HG02798 (cell line): ENCODE data around the gene ERFE.

Experiments
- ATAC-seq: cut with Tn5 transposase; IDR thresholded peaks from one replicate; pipeline ENCODE4 v1.9.1; 2021; ENCODE audit warnings: mild to moderate bottlenecking; ENCODE audit not compliant: unreplicated experiment, poor library complexity

The ERFE gene

GRCh38 chr2:238125127-238125885 is 33.5 kb upstream of the ERFE start:
- ATAC-seq, result no peak

- ATAC-seq, result no peak
Measured at GRCh38 chr2:238126338-238126737, 32.4 kb upstream of the ERFE start.

- ATAC-seq, result no peak
Measured at GRCh38 chr2:238126775-238127164, 32.0 kb upstream of the ERFE start.

GRCh38 chr2:238127165-238128060 is 31.4 kb upstream of the ERFE start:
- peak; percentile 60 for ATAC-seq

DNA sequence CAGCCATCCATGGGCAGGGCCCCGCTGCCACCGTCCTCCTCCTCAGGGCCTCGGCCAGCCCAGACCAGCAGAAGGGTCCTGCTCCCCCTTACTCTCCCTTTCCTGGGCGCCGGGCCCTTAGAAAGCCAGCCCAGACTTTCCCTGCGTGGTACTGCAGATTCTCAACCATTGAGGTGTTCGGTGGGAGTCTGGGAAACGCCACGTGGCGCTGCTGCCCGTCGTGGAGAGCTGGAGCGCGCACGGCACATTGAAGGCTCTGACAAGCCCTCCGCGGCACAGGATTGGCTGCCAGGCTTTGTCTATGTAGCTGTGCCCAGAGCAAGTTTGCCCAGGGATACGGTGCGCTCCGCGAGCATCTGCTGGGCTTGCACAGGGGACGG is 30.7 kb upstream of the ERFE start:
- no peak for ATAC-seq

DNA sequence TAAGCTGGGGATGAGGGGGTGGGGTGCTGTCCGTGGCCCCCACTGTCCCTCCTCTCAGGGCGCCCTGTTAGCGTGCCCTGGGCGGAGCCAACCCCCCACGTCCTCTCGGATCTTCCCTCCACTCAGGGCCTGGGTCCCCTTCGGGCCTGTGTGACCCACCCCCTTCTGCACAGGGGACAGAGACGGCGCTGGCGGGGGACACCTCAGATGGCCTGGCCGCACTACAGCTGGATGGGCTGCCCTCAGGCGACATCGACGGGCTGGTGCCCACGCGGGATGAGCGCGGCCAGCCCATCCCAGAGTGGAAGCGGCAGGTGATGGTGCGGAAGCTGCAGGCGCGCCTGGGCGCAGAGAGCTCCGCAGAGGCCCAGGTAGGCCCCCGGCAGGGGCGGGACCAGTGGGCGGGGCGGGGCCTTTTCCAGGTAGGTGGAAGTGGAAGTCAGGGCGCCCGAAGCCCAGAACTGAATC is 30.2 kb upstream of the ERFE start:
- no peak for ATAC-seq

GRCh38 chr2:238129166-238130010 is 29.4 kb upstream of the ERFE start:
- no peak for ATAC-seq

DNA sequence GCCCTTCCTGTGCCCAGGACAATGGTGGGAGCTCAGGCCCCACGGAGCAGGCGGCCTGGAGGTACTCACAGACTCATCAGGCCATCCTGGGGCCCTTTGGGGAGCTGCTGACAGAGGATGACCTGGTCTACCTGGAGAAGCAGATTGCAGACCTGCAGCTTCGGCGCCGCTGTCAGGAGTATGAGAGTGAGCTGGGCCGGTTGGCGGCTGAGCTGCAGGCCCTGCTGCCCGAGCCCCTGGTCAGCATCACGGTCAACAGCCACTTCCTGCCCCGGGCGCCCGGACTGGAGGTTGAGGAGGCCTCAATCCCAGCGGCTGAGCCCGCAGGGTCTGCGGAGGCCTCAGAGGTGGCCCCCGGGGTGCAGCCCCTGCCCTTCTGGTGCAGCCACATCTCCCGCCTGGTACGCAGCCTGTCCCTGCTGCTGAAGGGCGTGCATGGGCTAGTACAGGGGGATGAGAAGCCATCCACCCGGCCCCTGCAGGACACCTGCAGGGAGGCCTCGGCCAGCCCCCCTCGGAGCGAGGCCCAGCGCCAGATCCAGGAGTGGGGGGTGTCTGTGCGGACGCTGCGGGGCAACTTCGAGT is 28.6 kb upstream of the ERFE start:
- ATAC-seq, result no peak

DNA sequence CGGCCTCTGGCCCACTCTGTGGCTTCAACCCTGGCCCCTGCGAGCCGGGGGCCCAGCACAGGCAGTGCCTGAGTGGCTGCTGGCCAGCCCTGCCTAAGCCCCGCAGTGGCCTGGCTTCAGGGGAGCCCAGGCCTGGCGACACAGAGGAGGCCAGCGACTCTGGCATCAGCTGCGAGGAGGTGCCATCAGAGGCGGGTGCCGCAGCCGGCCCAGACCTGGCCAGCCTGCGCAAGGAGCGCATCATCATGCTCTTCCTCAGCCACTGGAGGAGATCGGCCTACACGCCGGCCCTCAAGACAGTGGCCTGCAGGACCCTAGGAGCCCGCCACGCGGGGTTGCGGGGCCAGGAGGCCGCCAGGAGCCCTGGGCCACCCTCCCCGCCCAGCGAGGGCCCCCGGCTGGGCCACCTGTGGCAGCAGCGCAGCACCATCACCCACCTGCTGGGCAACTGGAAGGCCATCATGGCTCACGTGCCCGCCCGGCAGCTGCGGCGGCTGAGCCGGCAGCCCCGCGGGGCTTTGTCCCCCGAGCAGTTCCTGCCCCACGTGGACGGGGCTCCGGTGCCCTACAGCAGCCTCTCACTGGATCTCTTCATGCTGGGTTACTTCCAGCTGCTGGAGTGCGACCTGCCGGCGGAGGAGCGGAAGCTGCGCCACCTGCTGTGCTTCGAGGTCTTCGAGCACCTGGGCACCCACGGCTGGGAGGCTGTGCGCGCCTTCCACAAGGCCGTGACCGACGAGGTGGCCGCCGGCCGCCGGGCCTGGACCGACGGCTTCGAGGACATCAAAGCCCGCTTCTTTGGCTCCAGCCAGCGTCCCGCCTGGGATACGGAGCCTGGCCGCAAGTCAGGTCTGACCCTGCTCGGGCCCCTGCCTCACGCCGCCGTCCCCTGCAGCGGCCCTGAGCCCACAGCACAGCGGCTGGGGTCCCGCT is 27.8 kb upstream of the ERFE start:
- no peak for ATAC-seq

- no peak for ATAC-seq
Measured at GRCh38 chr2:238131761-238132462, 26.9 kb upstream of the ERFE start.

- ATAC-seq, result no peak
Measured at GRCh38 chr2:238132463-238133450, 26.0 kb upstream of the ERFE start.

GRCh38 chr2:238133499-238134392 is 25.0 kb upstream of the ERFE start:
- ATAC-seq, result no peak

DNA sequence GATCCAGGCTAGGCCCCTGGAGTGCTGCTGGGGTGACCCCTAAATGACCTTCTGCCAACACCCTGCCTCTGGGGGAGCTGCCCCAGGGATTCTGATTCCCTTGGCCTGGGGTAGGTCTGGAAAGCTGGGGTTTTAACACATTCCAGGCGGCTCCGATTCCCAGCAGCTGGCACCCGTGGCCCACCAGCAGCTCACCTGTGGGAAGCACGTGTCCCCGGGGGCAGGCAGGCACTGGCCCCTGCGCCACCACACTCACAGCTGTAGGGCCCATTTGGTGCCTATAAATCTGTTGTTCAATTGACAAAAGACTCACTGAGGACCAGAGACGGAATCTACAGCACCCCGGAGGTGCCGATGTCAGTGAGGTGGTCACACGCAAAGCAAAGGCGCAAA is 24.4 kb upstream of the ERFE start:
- no peak for ATAC-seq

DNA sequence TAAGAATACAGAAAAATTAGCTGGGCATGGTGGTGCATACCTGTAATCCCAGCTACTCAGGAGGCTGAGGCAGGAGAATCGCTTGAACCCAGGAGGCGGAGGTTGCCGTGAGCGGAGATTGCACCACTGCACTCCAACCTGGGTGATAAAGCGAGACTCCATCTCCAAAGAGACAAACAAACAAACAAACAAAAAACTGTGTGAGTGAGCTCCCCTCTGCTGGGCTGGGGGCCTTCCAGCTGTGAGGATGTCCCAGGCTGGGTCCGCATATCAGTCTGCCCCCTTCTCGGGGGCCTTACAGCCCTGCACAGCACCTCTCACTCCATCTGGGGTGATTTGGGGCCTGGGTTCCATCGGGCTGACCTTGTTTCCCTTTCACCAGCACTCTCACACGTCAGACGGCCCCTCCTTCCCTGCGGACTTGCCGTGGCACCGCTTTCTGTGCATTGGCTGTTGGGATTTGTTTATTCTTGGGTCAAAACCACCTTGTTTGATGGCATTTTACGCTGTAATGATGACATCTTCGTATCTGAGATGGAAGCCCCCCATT is 23.1 kb upstream of the ERFE start:
- no peak for ATAC-seq

DNA sequence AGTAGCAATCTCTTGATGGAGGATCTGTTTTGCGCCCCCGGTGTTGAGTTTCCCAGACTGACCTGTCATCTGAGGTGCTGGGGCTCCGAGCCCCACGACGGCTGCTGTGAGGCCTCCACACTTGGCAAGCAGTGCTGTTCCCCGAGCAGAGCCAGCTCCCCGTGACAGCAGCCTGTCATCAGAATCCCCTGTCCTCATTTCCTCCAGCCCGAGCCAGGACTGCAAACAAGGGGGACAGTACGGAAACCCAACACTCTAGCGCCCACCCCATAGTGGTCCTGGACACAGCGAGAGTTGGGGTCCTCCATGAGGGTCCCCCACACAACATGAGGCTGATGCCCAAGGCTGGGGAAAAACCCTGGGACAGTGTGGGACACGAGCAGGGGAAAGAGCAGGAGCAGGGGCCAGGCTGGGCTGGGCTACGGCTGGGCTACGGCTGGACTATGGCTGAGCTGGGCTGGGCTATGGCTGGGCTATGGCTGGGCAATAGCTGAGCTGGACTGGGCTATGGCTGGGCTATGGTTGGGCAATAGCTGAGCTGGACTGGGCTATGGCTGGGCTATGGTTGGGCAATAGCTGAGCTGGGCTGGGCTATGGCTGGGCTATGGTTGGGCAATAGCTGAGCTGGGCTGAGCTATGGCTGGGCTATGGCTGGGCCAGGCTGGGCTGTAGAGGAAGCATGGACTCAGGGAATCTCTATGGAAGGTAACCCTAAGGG is 21.8 kb upstream of the ERFE start:
- no peak for ATAC-seq

DNA sequence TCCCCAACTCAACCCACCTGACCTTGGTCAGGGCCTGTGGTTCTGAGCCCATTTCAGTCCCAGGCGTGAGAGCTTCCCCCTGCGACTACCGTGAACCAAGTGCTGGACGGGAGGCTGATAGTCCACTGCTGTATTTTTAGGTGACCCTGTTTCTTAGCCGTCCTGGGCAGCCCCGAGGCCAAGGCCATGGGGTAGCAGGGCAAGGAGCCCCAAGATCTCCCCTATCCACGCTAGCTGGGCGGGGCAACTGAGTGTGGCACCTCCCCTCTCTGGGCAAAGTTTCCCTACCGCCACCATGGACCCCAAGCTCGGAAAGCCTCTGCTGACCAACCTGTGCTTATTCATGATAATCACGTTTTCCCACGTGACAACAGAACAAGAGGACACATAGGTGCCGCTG is 20.9 kb upstream of the ERFE start:
- no peak for ATAC-seq
